Colonic mucosa (tissue), 4 donors: ENCODE results near the gene ARMC6. TPM values are rescaled to one million over a fixed set of nuclear protein-coding genes. Genes with fewer than 3 reads are reported as not detected.
"Not testable (repeated sequence)": the region's sequence is repeated elsewhere in the genome, so short reads cannot be mapped to it uniquely, and the experiment has no call there.

Experiments used
- DNase-seq: peaks from one replicate; pipeline ENCODE4 v3.0.0-alpha.2; 2020
- H3K27ac ChIP-seq: fragments of 200-600 bp; one replicate; pipeline ENCODE4 v1.8.0; 2021
- H3K27me3 ChIP-seq: fragments of 200-600 bp; one replicate; pipeline ENCODE4 v1.8.0; 2021
- H3K36me3 ChIP-seq: fragments of 200-600 bp; one replicate; pipeline ENCODE4 v1.8.0; 2021
- H3K4me1 ChIP-seq: fragments of 200-600 bp; one replicate; pipeline ENCODE4 v1.8.0; 2021; ENCODE audit warnings: mild to moderate bottlenecking
- H3K4me3 ChIP-seq: fragments of 200-600 bp; one replicate; pipeline ENCODE4 v1.8.0; 2021
- H3K9ac ChIP-seq, 2 donors: one replicate each; pipeline ENCODE4 v1.7.0; 2013; ENCODE audit warnings: control low read depth in 2 of 2, low read depth in 2 of 2, low read length in 2 of 2
- H3K9me3 ChIP-seq: fragments of 200-600 bp; one replicate; pipeline ENCODE4 v1.8.0; 2021
- intact Hi-C: fragments of 100-400 bp; cut with DNase I; formaldehyde crosslinking; loops from one replicate; pipeline ENCODE4 v1.14.1; 2022
- total RNA-seq, 2 donors: library from RNA; stranded (reverse); fragmentation: NEBNext Ultra II Directional in 1 of 2; extraction: Animal tissue kit (Norgen Biotek cat#: 25700) in 1 of 2; gene quantifications; one replicate each; pipeline ENCODE4 v1.2.1, GENCODE V29; 2021
- TF ChIP-seq, protein P1 (sequence below): fragments of 200-600 bp; IDR thresholded peaks from one replicate; pipeline ENCODE4 v1.8.0; 2022; ENCODE audit warnings: antibody characterized with exemption, mild to moderate bottlenecking
- donor health status: healthy.
- donor health status: DM: no; HTN: no; CAD: no.
- donor health status: DM: no; HTN: no; CAD: no.

The ARMC6 gene
- total RNA-seq, 2 donors from 2014 or later: 15.0 to 29.4 TPM

DNA sequence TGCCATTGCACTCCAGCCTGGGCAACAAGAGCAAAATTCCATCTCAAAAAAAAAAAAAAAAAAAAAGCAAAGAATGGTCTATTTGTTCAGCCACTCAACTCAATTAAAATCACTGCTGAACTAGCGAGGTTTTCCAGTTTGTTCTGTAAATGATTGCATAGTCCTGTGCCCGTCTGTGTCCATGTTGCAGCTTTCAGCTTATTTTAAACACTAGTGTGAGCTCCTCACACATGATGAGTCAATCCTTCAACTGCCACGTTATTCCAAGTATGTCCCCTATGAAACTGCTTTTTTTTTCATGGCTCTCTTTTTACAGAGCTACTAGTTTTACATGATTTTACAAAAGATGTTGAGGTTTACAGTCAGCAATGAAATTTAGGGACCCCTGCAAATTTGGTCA lies 12.3 kb upstream of the ARMC6 start:
- no peak overlapping the region for H3K4me3 ChIP-seq
- no peak for DNase-seq
- H3K36me3 ChIP-seq: no peaks in the 10 kb centered on the region
- no peak overlapping the region for H3K9ac ChIP-seq
- H3K4me1 ChIP-seq: no peaks in the 10 kb centered on the region
- intact Hi-C loops: no loop called here
- TF ChIP-seq, protein P1, sequence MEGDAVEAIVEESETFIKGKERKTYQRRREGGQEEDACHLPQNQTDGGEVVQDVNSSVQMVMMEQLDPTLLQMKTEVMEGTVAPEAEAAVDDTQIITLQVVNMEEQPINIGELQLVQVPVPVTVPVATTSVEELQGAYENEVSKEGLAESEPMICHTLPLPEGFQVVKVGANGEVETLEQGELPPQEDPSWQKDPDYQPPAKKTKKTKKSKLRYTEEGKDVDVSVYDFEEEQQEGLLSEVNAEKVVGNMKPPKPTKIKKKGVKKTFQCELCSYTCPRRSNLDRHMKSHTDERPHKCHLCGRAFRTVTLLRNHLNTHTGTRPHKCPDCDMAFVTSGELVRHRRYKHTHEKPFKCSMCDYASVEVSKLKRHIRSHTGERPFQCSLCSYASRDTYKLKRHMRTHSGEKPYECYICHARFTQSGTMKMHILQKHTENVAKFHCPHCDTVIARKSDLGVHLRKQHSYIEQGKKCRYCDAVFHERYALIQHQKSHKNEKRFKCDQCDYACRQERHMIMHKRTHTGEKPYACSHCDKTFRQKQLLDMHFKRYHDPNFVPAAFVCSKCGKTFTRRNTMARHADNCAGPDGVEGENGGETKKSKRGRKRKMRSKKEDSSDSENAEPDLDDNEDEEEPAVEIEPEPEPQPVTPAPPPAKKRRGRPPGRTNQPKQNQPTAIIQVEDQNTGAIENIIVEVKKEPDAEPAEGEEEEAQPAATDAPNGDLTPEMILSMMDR: no peak
- no peaks in the 10 kb centered on the region for H3K9me3 ChIP-seq
- H3K27me3 ChIP-seq: no peaks in the 10 kb centered on the region
- no peak overlapping the region for H3K27ac ChIP-seq

DNA sequence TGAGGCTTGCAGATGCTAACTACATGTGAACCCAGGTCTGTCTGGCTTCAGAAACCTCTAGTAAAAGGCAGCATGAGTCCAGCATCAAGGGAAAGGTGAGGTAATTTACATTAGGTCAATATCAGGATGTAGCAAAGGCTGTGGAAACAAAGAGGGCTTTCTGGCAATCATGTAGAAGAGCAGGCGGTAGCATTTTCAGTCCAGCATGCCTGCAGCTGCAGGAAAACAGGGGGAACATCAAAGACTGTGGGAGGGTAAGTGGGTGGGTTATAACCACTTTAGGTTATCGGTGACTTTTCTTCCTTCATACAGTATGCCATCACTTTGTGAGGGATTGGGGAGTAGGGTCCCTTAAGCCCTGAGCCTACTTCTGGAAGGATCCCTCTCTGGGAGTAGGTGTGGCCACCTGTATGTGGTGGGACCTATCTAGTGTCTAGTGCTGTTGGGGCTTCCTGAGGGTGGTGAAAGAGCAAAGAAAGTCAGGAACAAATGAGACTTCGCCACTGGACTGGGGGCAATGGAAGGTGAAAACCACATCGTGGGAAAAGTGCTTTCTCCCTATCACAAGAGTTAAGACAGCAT lies 10.9 kb upstream of the ARMC6 start:
- DNase-seq: no peak
- Histone ChIP-seq H3K9ac (no peak overlapping the region), H3K9me3 (no peaks in the 10 kb centered on the region), H3K4me3 (no peak overlapping the region), H3K36me3 (no peaks in the 10 kb centered on the region), H3K4me1 (no peaks in the 10 kb centered on the region), H3K27me3 (no peaks in the 10 kb centered on the region), H3K27ac (no peak overlapping the region)
- intact Hi-C loops: no loop called here
- TF ChIP-seq, protein P1: no peak

DNA sequence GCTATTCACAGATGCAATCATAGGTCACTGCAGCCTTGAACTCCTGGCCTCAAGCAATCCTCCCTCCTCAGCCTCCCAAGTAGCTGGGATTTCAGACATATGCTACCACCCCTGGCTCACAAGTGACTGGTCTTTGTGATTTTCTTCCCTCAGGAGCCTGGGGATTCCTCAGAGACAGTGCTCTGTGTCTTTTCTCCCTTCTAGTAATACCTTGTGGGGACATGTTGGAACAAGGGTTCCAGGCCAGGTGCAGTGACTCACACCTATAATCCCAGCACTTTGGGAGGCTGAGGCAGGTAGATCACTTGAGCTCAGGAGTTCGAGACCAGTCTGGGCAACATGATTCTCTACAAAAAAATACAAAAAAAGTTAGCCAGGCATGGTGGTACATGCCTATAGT lies 10.0 kb upstream of the ARMC6 start:
- H3K4me1 ChIP-seq, intact Hi-C loops, H3K27ac ChIP-seq, H3K4me3 ChIP-seq, H3K9ac ChIP-seq, H3K9me3 ChIP-seq, H3K27me3 ChIP-seq, H3K36me3 ChIP-seq, DNase-seq: not testable (repeated sequence)

DNA sequence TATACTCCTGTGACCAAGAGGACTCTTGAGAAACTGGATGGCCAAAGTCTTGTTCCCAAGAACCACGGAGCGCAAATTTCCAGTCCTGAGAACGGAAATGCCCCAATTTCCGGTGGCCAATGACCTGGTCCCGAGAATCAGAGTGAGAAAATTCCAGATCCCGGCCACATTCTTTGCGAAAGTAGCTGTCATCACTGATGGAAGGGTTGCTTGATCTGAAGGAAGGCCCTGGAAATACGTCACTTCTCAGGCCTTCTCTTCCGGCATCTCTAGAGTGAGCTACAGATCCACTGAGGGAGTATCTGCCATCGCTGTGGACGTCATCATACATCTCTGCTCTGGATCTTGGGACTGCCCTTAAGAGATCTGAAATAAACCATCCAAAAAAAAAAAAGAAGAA lies 7.5 kb upstream of the ARMC6 start:
- intact Hi-C loops: no loop called here
- H3K4me1 ChIP-seq: no peaks in the 10 kb centered on the region
- no peaks in the 10 kb centered on the region for H3K36me3 ChIP-seq
- no peak overlapping the region for H3K9ac ChIP-seq
- no peak for DNase-seq
- H3K4me3 ChIP-seq: no peak overlapping the region
- no peaks in the 10 kb centered on the region for H3K27me3 ChIP-seq
- H3K9me3 ChIP-seq: no peaks in the 10 kb centered on the region
- no peak overlapping the region for H3K27ac ChIP-seq
- TF ChIP-seq, protein P1: no peak

DNA sequence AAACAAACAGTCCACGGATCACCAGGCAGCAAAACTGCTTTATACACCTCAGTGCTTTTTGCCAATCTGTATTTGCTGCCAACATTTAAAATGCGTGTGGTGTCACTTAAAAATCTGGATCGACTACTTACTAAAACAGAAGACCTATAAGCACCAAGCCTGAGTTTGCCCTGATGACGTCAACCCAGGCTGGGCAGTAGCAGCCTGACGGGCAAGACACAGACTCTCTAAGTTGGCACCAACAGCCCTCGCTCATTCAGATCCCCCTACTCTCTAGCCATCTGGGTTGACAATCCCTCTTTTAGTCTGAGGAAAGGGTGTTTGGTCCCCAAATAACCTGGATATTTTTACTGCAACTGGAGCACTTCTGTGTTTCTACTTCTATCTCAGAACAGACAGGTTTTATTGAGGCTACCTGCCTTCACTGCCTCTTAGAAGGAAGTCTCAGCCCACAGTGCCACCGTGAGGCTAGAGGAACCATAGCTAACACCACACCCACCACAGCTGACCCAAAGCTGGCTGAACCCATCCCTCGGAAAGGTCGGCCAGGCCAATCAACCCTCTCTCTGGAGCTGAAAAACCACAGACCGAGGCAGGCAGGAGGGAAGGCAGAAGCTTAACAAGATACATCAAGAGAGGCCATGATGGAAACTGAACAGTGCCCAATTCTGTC lies 7.0 kb upstream of the ARMC6 start:
- TF ChIP-seq, protein P1: no peak
- H3K9ac ChIP-seq: no peak overlapping the region
- no peaks in the 10 kb centered on the region for H3K4me1 ChIP-seq
- no peaks in the 10 kb centered on the region for H3K27me3 ChIP-seq
- H3K27ac ChIP-seq: no peak overlapping the region
- intact Hi-C loops: no loop called here
- H3K9me3 ChIP-seq: no peaks in the 10 kb centered on the region
- no peaks in the 10 kb centered on the region for H3K36me3 ChIP-seq
- no peak overlapping the region for H3K4me3 ChIP-seq
- DNase-seq: no peak

DNA sequence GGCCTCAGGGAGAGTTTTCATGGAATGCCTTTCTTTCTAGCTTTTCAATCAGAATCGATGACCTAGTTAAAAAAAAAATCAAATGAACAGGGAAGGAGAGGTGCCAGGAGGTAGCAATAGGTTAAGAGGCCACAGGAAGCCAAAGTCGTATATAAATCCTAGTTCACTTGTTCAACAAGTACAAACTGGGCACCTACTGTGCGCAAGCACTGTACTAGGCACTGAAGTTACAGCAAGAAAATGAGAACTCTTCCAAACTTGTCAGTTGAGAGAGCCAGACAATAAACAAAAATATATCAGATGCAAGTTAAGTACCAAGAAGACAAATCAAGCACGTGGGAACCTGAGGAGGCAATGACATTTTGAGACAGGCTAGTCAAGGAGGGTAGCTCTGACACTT lies 6.2 kb upstream of the ARMC6 start:
- H3K36me3 ChIP-seq: no peaks in the 10 kb centered on the region
- no peak overlapping the region for H3K27ac ChIP-seq

More for the DNA sequence above, 6.2 kb upstream of the ARMC6 start:
- intact Hi-C loops: no loop called here
- Histone ChIP-seq H3K4me3 (no peak overlapping the region), H3K9me3 (no peaks in the 10 kb centered on the region), H3K9ac (no peak overlapping the region), H3K4me1 (no peaks in the 10 kb centered on the region), H3K27me3 (no peaks in the 10 kb centered on the region)
- TF ChIP-seq, protein P1: no peak
- no peak for DNase-seq
